Measurements from ENCODE around the gene LSG1.

- TF ChIP-seq, protein P1, sequence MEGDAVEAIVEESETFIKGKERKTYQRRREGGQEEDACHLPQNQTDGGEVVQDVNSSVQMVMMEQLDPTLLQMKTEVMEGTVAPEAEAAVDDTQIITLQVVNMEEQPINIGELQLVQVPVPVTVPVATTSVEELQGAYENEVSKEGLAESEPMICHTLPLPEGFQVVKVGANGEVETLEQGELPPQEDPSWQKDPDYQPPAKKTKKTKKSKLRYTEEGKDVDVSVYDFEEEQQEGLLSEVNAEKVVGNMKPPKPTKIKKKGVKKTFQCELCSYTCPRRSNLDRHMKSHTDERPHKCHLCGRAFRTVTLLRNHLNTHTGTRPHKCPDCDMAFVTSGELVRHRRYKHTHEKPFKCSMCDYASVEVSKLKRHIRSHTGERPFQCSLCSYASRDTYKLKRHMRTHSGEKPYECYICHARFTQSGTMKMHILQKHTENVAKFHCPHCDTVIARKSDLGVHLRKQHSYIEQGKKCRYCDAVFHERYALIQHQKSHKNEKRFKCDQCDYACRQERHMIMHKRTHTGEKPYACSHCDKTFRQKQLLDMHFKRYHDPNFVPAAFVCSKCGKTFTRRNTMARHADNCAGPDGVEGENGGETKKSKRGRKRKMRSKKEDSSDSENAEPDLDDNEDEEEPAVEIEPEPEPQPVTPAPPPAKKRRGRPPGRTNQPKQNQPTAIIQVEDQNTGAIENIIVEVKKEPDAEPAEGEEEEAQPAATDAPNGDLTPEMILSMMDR (IDR thresholded peaks at IDR 0.05; ENCODE audit: insufficient read depth, low read length, poor library complexity, severe bottlenecking) = no peak
- TF ChIP-seq EZH2phosphoT487 (conservative IDR thresholded peaks at IDR 0.05; ENCODE audit: low read length) = no peak
These were observed 885 bp upstream of the LSG1 start for GRCh38 chr3:194672876-194673275.
